GM10847 (cell line): ENCODE results near the gene ADGB.

Experiments
- POLR2A ChIP-seq: IDR thresholded peaks from 2 replicates; pipeline ENCODE4 v1.6.1; 2011; ENCODE audit not compliant: insufficient read length; ENCODE audit errors: extremely low read depth

ADGB gene

GRCh38 chr6:146785001-146785585 lies 186.3 kb downstream of the ADGB start:
- TF ChIP-seq POLR2A: no peak

GRCh38 chr6:146787876-146788508 lies 189.2 kb downstream of the ADGB start:
- no peak for TF ChIP-seq POLR2A

DNA sequence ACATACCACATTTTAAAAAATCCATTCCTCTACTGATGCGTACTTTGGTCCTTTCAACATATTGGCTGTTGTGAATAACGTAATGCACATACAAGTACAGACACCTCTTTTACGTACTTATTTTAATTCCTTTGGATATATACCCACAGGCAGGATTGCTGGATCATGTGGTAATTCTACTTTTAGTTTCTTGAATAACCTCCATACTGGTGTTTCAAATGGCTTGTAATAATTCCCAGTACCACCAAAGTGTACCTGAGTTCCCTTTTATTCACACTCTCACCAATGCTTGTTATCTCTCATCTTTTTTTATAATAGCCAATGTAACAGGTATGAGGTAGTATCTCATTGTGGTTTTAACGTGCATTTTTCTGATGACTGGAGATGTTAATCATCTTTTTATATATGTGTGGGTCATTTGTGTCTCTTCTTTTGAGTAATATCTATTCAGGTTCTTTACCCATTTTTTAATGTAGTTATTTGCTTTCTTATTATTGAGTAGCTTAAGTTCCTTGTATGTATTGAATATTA lies 191.9 kb downstream of the ADGB start:
- TF ChIP-seq POLR2A: no peak

- TF ChIP-seq POLR2A: no peak
Measured at GRCh38 chr6:146791930-146792329, 193.2 kb downstream of the ADGB start.

GRCh38 chr6:146795479-146796133 lies 196.8 kb downstream of the ADGB start:
- TF ChIP-seq POLR2A: no peak

DNA sequence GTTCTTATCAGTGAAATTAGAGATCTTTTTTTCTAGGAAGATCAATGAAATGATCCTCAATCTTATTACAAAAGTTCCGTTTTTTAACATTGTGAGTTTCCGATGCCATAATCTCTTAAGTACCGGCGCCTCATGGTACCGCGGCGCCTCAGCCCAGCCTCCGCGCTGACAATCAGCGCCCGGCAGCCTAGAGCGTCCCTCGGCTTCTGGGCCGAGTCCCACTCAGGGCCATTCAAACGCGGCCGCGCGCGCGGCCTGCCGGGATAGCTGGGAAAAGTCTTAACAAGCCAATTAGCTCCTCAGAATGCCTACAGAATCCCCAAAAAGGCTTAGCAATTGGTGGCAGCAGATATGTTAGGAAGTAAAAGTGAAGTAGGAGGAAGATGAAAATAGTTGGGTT lies 204.8 kb downstream of the ADGB start:
- TF ChIP-seq POLR2A: no peak

- TF ChIP-seq POLR2A: no peak
Measured at GRCh38 chr6:146805546-146806325, 207.0 kb downstream of the ADGB start.

- TF ChIP-seq POLR2A: no peak
Measured at GRCh38 chr6:146813554-146813953, 214.8 kb downstream of the ADGB start.

DNA sequence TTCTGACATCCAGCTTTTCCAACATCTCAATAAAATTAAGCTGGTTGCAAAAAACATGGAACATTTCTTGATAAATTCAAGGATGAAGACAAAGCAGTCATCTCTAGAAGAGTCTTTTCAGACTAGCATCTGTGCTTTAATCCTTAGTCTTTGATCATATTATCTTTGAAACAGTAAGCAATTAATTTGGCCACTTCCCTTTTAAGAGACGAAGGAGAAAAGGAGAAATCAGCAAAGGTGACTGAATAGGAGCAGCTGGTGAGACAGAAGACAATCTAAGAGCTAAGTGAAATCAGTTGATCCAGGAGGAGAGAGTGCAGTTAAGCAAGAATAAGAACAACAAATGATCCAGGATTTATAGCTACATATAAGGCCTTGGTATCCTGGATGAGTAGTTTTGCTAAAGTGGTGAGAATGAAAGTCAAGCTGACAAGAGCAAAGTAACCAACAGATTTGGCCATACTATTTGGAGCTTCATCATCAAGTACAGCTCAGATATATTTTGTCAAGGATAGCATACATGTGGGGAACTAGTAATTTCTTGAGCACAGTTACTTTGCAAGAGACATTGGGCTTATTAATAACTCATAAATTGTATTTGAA lies 215.5 kb downstream of the ADGB start:
- TF ChIP-seq POLR2A: no peak

- TF ChIP-seq POLR2A: no peak
Measured at GRCh38 chr6:146819596-146820320, 221.0 kb downstream of the ADGB start.

DNA sequence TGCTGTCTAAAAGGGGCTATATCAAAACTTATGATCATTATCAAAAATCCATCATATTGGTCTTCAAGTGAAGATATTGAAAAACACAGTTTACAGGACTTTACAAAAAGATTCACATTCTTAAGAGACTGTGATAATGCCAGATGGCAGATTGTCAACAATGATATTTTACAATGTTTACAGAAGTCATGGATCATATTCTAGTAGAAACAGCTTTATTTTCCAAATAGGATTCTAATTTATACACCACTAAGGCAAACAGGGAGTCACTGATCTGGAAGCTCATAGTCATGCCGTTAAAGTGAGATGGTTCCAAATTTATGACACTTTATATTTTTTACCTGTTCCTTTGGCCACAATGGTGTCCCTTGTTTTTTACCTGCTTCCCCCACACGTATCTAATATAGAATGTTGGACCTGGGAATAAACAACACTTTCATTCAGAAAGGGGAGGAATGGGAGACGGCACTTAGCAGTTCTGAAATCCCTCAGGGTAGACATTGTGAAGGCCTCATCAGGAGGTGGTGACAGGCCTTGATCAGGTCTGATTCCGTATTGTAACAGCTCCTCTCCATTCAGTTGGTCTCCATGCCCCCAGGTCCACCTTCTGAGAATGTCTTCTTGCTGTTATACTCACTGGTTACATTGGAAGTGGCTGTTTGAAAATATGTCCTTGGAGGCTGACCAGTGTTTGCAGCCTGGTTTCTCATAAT lies 228.6 kb downstream of the ADGB start:
- TF ChIP-seq POLR2A: no peak

DNA sequence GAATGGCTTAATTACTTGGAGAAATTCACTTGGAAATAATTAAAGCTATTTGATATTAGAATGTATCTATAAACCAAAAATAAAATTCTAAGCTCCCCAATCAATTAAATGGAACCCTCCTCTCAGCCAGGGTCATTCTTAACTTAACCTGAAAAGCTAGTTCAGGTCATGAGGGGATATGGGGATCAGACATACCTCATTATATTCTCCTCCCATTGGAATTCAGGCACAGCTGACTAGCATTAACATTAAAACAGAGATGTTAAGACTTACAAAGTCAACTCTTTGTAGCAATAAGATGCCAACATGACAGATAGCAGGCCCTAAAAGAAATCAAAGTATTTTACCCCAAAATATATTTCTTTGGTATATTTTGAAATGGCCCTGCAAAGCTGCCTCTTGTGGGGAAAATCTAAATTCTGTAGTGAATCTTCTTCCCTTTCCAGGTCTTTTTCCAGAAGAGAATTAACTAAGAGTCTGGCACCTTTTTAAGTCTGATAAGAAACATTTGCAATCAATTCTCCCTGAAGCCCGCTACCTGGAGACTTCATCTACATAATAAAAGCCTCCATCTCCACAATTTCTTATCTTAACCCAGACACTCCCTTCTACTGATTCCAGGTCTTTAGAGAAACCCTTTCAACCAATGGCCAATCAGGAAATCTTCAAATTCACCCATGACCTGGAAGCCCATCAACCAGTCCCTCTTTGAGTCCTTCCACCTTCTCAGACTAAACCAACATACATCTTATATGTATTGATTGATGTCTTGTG lies 231.2 kb downstream of the ADGB start:
- TF ChIP-seq POLR2A: no peak

GRCh38 chr6:146833157-146833556 lies 234.4 kb downstream of the ADGB start:
- TF ChIP-seq POLR2A: no peak
